ENCODE measurements around the gene IVD. TPM values are rescaled to one million over a fixed set of nuclear protein-coding genes. Genes with fewer than 3 reads are reported as not detected.

IVD gene
- total and polyA plus RNA-seq, 2 of the 8 experiments (the other 6 are each of a cell fraction or from before 2014, with no cell fraction given), result 55.2 to 78.8 TPM

- no peak for FAIRE-seq
Observed at GRCh38 chr15:40363611-40364010, 42.0 kb upstream of the IVD start.

More at GRCh38 chr15:40363611-40364010, 42.0 kb upstream of the IVD start:
- H3K9me3 ChIP-seq (ENCODE audit: insufficient read depth in 2 of 2, low read depth in 1 of 2, low read length in 1 of 2), result peaks cover 0 to 3% of the 10 kb centered on the region in 2 experiments; a peak in 1 of 4 replicates
- peaks cover 0 to 3% of the 10 kb centered on the region in 2 experiments for H4K20me1 ChIP-seq (replicated peaks in 1 of 2; ENCODE audit: control insufficient read depth in 1 of 2, insufficient read depth in 2 of 2, low read length in 2 of 2)
- no peak overlapping the region for H4K91ac ChIP-seq (replicated peaks; ENCODE audit: insufficient read length, low read length)
- no peak overlapping the region for H3K27ac ChIP-seq (ENCODE audit: low read depth, low read length)
- no peak overlapping the region for H3K14ac ChIP-seq (ENCODE audit: insufficient read length)
- no peaks in the 10 kb centered on the region for H3K79me2 ChIP-seq (ENCODE audit: control insufficient read depth in 1 of 2, insufficient read depth in 2 of 2, low read length in 2 of 2)
- H3K79me1 ChIP-seq (ENCODE audit: low read depth, low read length), result no peaks in the 10 kb centered on the region
- H3K23ac ChIP-seq (ENCODE audit: insufficient read length), result no peak overlapping the region
- no peak overlapping the region for H3K4me3 ChIP-seq (ENCODE audit: extremely low read depth in 1 of 4, insufficient read depth in 2 of 4, low read depth in 3 of 4, low read length in 4 of 4)
- H3K27me3 ChIP-seq (replicated peaks in 1 of 4; ENCODE audit: control insufficient read depth in 3 of 4, extremely low read depth in 1 of 4, insufficient read depth in 3 of 4, low read length in 3 of 4), result peaks cover 2 to 29% (median 19%) of the 10 kb centered on the region in 4 experiments
- TF ChIP-seq JUN (IDR thresholded peaks at IDR 0.05; ENCODE audit: low read depth, low read length) (no peak), TBP (IDR thresholded peaks at IDR 0.05; ENCODE audit: low read depth, low read length) (no peak), CEBPB (IDR thresholded peaks at IDR 0.05; ENCODE audit: low read depth, low read length) (no peak), BRCA1 (IDR thresholded peaks at IDR 0.05; ENCODE audit: low read depth, low read length) (no peak), CTCF (IDR thresholded peaks at IDR 0.05; ENCODE audit: control extremely low read depth in 1 of 3, insufficient read depth in 1 of 3, low read depth in 1 of 3, low read length in 3 of 3) (no peak), TAF1 (IDR thresholded peaks at IDR 0.05; ENCODE audit: low read depth, low read length) (no peak)
- H3K4ac ChIP-seq (replicated peaks; ENCODE audit: insufficient read length, low read depth, low read length), result no peak overlapping the region
- H3K56ac ChIP-seq (replicated peaks; ENCODE audit: insufficient read length, low read depth, low read length), result no peak overlapping the region
- H4K8ac ChIP-seq (ENCODE audit: extremely low read depth, insufficient read depth, low read length), result no peak overlapping the region
- H4K5ac ChIP-seq (ENCODE audit: insufficient read length, low read depth, low read length), result no peak overlapping the region
- H3K9ac ChIP-seq (replicated peaks in 1 of 4; ENCODE audit: extremely low read depth in 1 of 4, low read depth in 3 of 4, low read length in 3 of 4), result no peak overlapping the region
- H3K23me2 ChIP-seq (ENCODE audit: low read depth, low read length), result peaks cover 5% of the 10 kb centered on the region
- no peak overlapping the region for H3K4me2 ChIP-seq (ENCODE audit: insufficient read depth in 1 of 2, low read depth in 2 of 2, low read length in 2 of 2)
- H2AFZ ChIP-seq (ENCODE audit: low read length), result no peak overlapping the region
- CTCF ChIA-PET (ENCODE audit: partially characterized antibody), result interaction anchor here (0.6 to 13.4 kb wide), 5 partner anchors 16 to 89 kb away, joined by 3 to 452 read pairs (median 5); partner anchors contain the start of genes CCDC9B, DISP2 and PHGR1
- H3K36me3 ChIP-seq (ENCODE audit: control insufficient read depth in 2 of 4, insufficient read depth in 4 of 4, low read length in 3 of 4), result no peaks in the 10 kb centered on the region
- no peak for DNase-seq (ENCODE audit: low read depth in 1 of 2, low spot score in 2 of 2)
- peaks cover 0 to 11% (median 8%) of the 10 kb centered on the region in 4 experiments; a peak in 6 of 7 replicates for H3K4me1 ChIP-seq (replicated peaks in 1 of 4; ENCODE audit: control insufficient read depth in 3 of 4, insufficient read depth in 4 of 4, low read length in 3 of 4)
- WGBS, 2 experiments (ENCODE audit: extremely low coverage in 1 of 2, insufficient coverage in 1 of 2, insufficient read length in 1 of 2, insufficient replicate concordance in 2 of 2, low coverage in 1 of 2, low lambda C conversion rate in 2 of 2, missing lambda C conversion rate in 1 of 2), result 90% methylated on average over 8 of the region's 8 CpGs; no CpG with 5 or more reads in 1 of the 2 experiments
- POLR2A ChIA-PET (ENCODE audit: partially characterized antibody), result interaction anchor here (0.7 to 1.3 kb wide), 3 partner anchors 10 to 54 kb away, joined by 3 to 5 read pairs (median 3); no protein-coding TSS in a partner anchor
- H2BK20ac ChIP-seq (ENCODE audit: low read length), result no peak overlapping the region
- no peak overlapping the region for H2BK120ac ChIP-seq (replicated peaks; ENCODE audit: low read depth, low read length)
- H2BK12ac ChIP-seq (ENCODE audit: low read depth, low read length), result no peak overlapping the region
- H2AK5ac ChIP-seq (ENCODE audit: low read depth, low read length), result no peak overlapping the region
- H3K18ac ChIP-seq (ENCODE audit: extremely low read depth, low read length), result no peak overlapping the region
- H2BK5ac ChIP-seq (ENCODE audit: low read depth, low read length), result no peak overlapping the region
- H2BK15ac ChIP-seq (ENCODE audit: low read length), result no peak overlapping the region
